GM21576 (cell line): ENCODE data around the gene CLPX.
A peak's percentile ranks its signal among the peaks of the same experiment; 100 is the strongest.
"Not testable (repeated sequence)": the region's sequence is repeated elsewhere in the genome, so short reads cannot be mapped to it uniquely, and the experiment has no call there.

Experiments used
- ATAC-seq: cut with Tn5 transposase; IDR thresholded peaks from one replicate; pipeline ENCODE4 v1.9.1; 2021; ENCODE audit warnings: mild to moderate bottlenecking, moderate library complexity; ENCODE audit not compliant: unreplicated experiment

CLPX gene

DNA sequence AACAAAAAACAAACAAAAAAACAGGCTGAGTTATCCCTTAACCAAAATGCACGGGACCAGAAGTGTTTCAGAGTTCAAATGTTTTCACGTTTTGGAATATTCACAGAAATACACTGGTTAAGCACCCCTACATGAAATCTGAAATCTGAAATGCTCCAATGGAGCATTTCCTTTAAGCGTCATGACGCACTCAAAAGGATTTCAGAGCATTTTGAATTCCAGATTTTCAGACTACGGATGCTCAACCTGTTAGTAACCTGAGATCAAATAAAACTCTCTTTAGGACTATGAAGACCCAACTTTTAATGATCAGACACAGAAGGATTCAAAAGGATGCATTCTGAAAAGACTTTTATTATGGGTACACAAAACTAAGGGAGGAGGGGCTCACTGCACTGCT lies 9.6 kb downstream of the CLPX start:
- no peak for ATAC-seq

- ATAC-seq, result no peak
Observed at GRCh38 chr15:65174509-65174908, 10.6 kb downstream of the CLPX start.

GRCh38 chr15:65172531-65172930 lies 12.6 kb downstream of the CLPX start:
- ATAC-seq, result no peak

DNA sequence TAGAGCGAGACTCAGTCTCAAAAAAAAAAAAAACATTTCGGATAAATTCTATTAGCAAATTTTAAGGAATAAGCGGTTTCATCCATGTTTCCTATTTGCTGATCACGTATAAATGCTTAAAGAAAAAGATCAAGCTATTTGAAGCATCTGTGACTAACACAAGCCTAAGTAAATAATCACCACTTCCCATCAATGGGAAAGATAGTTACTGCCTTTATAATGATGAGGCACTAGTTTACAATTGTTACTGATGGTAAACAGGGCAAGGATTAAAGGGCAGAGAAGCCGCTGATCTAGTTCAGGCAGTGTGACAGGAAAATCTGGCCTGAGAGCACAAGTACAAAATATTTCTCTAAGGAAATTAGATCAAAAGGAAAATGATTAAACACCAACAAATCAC lies 13.7 kb downstream of the CLPX start:
- no peak for ATAC-seq

DNA sequence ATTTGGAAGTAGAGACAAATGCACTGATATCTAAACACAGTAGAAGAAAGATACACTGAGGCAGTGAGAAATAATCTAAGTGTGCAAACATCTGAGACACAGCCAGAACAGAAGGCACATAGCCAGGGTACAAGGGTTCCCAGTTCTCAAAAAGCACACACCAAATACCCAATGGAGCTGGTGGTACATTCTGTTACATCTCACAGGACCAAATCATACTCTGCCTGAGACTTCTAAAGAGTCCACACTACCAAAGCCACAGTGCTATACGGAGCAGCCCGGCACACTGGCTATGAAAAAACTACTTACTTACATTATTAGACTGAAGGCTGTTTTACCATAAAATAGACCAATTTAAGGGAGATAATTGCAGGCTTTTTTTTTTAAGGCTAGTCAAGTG lies 19.3 kb downstream of the CLPX start:
- no peak for ATAC-seq

- ATAC-seq, result no peak
Observed at GRCh38 chr15:65164139-65164538, 21.0 kb downstream of the CLPX start.

DNA sequence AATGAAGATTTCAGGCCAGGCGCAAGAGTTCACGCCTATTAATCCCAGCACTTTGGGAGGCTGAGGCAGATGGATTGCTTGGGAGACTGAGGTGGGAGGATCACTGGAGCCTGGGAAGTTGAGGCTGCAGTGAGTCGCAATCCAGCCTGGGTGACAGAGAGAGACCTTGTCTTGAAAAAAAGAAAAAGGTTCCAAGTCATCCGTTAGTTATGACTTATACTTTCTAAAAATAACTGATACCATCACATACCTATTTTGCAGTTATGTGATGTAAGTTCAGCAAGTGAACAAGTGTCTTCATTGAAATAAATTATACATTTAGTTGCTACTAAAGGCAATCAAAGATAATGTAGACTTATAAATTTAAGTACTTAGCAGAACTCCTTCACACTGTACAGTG lies 22.1 kb downstream of the CLPX start:
- ATAC-seq, result no peak

GRCh38 chr15:65156692-65157091 lies 28.4 kb downstream of the CLPX start:
- ATAC-seq, result no peak

DNA sequence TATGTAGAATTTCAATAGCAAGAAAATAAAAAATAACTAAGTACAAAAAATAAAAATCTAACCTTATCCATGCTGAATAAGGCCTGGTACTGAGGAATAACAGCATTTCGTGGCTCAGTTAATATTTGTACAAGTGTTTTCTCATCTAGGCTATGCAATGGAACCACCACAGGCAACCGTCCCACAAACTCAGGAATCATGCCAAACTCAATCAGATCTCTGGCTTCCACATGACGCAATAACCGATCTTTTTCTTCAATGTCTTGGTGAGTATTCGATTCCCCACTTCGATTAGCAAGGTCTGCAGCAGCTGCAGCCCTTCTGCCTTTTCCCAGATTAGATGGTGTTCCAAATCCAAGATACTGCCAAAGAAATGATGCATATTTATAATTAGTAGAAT lies 30.4 kb downstream of the CLPX start:
- no peak for ATAC-seq

DNA sequence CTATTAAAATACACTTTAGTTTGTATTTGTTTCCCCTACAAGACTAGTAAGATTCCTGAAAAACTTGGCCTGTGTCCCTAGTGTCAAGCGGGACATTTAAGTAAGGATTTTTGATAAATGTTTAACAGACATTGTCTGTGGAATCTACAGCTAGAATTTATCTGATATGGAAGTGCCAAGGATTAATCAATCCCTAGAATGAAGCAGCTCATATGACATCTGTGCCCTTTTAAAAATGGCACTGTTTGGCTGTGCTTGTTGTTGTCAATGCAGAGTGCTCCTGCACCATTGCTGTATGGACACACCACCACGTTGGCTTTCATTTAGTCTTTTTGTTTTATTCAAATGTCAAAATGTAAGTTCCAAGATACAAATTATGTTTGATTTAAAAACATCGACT lies 37.2 kb downstream of the CLPX start:
- ATAC-seq, result no peak

DNA sequence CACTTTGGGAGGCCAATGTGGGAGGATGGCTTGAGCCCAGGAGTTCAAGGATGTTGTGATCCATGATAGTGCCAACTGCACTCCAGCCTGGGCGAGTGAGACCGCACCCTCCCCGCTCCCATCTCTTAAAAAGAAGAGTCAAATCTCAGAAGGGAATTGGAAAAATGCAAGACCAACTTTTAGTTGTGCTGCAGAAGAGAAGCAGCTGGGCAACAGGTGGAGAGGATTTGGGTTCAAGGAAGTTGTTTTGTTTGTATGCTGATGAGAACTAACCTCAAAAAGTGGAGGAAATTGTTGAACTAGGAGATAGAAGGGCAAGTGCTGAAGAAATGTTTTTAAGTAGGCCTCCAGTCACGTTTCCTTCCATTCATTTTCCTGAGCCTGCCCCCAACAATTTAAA lies 38.7 kb downstream of the CLPX start:
- no peak for ATAC-seq

DNA sequence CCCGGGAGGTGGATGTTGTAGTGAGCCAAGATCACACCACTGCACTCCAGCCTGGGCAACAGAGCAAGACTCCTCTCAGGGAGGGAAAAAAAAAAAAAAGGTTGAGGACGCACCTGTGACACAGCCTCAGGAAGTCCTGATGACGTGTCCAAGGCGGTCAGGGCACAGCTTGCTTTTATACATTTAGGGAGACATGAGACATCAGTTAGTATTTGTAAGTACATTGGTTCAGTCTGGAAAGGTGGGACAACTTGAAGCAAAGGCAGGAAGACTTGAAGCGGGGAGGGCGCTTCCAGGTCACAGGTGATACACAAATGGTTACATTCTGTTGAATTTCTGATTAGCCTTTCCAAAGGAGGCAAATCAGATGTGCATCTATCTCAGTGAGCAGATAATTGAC lies 46.5 kb downstream of the CLPX start:
- not testable (repeated sequence) for ATAC-seq

- ATAC-seq, result not testable (repeated sequence)
Observed at GRCh38 chr15:65137893-65138292, 47.2 kb downstream of the CLPX start.

- ATAC-seq, result not testable (repeated sequence)
Observed at GRCh38 chr15:65137089-65137488, 48.1 kb downstream of the CLPX start.

DNA sequence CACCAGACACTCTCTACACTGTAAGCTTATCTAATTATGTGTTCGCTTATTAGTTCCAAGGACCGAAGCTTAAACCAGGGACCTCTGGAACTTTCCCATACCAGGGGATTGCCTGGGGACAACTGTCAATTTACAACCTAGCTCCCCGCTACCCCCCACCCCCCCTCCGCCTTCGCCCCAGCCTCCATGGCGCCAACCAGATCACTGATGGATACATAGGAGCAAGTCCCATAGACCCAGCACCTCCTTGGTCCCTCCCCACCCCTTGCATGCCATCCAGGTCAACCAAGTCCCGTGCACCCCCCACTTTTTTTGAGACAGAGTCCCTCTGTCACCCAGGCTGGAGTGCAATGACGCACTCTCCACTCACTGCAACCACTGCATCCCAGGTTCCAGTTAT lies 50.6 kb downstream of the CLPX start:
- no peak for ATAC-seq

DNA sequence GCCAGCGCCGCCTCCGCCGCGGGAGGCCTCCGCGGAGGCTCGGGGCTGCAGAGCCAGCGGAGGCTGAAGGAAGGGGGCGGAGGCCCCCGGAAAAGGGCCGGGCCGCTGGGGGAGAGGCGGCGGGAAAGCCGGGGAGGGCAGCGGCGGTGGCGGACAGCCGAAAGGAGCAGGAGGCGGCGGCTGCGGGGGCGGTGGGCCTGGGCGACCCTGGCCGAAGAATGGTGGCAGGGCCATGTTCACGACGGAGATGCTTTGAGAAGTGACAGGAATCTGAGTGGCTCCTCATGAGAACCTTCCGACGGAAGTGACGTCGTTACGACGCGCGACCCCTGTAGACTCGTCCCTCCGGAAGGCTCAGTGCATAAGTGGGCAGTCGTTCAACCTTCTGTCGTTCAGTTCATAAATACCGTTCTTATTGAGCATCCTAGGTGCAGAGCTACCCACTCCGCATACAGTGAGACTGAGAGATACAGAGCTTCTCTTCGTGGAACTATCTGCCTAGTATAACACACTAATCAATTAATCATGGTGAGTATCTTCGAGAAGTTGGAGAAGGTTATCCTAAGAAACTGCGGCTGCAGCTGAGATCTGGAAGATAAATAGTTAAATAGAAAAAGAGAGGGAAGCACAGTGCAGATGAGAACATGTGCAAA lies 51.5 kb downstream of the CLPX start, which contains the start of gene PDCD7:
TSS of gene PDCD7 (minus strand) at position 261 of the 653 bp plus-strand sequence. CDS start at position 234, 27 bp downstream.
- peak; percentile 89 for ATAC-seq

DNA sequence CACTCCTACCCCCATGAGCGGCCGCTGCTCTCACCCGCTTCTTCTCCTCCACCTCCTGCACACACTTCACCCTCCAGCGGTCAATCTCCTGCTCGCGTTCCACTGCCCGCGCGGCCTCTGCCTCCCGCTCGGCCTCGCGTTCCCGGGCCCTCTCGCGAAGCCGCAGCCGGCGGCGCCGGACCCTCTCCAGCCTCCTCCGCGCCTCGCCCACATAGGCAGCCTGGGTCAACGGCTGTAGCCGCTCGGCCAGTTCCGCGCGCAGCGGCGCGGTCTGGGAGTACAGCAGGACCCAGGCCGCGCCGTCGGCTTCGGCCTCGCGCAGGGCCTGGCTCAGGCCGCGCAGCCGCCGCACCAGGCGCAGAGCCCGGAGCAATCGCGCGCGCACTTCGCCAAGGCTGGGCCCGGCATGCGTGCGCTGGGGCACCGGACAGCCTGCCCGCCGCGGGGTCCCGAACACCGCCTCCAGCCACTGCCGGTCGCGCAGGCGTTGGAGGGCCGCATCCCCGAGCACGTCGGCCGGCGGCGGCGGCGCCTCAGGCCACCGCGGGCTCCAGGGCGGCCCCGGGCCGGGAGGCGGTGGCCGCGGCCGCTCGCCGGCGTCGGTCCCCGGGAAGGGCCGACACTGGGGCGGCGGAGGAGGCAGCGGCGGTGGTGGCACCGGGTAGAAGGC lies 52.1 kb downstream of the CLPX start:
- peak; percentile 32 for ATAC-seq

GRCh38 chr15:65130941-65131340 lies 54.2 kb downstream of the CLPX start:
- no peak for ATAC-seq

GRCh38 chr15:65115542-65115941 lies 69.6 kb downstream of the CLPX start:
- no peak for ATAC-seq

DNA sequence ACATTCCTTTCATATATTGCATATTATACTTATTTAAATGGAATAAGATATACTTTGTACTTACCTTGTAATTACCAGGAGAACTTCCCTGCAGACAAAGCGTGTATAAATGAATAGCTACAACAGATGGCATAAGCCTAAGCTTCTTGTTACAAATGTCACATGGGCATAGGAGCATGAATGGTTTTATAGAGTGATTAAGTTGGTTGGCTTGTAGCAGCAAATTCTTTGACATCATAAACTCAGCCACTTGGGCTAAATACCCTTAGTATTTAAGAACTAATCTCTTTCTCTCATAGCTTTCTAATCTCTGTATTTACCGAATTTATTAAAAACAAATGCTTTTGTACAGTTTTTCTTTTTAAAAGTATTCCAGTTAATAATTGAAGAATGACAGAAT lies 70.1 kb downstream of the CLPX start, which contains the start of gene UBAP1L:
TSS of gene UBAP1L (minus strand) at position 115 of the 400 bp plus-strand sequence. CDS start 8,985 bp downstream, outside the sequence.
- ATAC-seq, result no peak

GRCh38 chr15:65110676-65111292 lies 74.4 kb downstream of the CLPX start:
- ATAC-seq, result no peak

- ATAC-seq, result no peak
Observed at GRCh38 chr15:65106011-65106590, 79.0 kb downstream of the CLPX start.
